Measurements from ENCODE around the gene LRRC8E.
A peak's percentile ranks its signal among the peaks of the same experiment; 100 is the strongest.

The LRRC8E gene

DNA sequence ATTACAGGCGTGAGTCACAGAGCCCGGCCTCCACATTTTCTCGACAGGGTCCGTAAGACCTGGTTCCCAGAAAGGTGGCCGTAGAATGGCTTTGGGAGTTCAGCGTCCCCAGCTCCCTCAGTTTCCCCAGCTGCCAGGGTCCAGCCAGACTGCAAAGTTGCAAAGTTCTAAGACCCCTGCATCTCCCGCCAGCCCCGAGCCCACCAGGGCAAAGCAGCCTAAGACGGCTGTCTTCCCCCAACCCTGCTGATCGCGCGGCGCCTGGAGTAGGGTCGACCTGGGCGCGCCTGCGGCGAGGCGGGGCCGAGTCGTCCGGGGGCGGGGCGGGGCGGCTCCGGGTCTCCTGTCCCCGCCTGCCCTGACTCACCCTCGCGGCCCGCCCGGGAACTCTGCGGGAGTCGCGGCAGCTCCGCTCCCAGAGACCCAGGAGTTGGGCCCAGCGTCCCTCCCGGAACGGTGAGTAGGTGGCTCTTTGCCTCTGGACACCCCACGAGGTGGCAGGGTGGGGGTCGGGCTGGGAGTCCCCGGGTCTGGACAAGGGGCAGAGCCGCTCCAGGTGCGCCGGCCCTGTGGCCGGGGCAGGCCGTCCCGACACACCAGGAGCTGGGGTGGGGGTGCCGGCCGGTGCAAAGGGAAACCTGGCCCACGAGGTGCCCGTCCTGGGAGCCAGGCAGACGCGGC is at the start of gene LRRC8E:
LRRC8E (plus strand) TSS at position 366 of the 681 bp plus-strand sequence. CDS start 7,094 bp downstream, outside the sequence.
- DNase-seq (ENCODE audit: low spot score), result peak; percentile 87

DNA sequence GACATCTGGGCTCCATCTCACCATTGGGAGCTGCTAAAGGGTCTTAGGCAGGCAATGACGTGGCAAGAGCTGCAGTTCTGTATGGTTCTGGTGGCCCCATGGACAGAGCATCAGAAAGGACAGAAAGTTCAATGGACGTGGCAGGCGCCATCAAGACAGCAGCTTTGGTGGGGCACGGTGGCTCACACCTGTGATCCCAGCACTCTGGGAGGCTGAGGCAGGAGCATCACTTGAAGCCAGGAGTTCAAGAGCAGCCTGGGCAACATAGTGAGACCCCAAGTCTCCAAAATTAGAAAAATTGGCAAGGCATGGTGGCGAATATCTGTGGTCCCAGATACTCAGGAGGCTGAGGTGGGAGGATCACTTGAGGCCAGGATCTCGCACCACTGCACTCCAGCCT is 48.8 kb upstream of the LRRC8E start:
- DNase-seq (ENCODE audit: low spot score), result no peak

DNA sequence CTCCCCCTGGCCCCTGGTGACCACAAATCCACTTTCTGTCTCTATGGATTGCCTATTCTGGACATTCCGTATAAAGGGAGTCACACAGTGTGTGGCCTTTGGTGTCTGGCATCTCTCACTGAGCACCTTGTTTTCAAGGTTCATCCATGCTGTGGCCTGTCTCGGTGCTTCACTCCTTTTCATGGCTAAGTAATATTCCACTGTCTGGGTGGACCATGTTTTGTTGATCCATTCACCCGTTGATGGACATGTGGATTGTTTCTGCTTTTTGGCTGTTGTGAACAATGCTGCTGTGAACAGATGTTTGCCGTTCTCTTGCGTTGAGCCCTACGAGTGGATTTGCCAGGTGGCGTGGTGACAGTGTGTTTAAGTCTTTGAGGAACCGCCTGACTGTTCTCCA is 47.7 kb upstream of the LRRC8E start:
- no peak for DNase-seq (ENCODE audit: low spot score)

DNA sequence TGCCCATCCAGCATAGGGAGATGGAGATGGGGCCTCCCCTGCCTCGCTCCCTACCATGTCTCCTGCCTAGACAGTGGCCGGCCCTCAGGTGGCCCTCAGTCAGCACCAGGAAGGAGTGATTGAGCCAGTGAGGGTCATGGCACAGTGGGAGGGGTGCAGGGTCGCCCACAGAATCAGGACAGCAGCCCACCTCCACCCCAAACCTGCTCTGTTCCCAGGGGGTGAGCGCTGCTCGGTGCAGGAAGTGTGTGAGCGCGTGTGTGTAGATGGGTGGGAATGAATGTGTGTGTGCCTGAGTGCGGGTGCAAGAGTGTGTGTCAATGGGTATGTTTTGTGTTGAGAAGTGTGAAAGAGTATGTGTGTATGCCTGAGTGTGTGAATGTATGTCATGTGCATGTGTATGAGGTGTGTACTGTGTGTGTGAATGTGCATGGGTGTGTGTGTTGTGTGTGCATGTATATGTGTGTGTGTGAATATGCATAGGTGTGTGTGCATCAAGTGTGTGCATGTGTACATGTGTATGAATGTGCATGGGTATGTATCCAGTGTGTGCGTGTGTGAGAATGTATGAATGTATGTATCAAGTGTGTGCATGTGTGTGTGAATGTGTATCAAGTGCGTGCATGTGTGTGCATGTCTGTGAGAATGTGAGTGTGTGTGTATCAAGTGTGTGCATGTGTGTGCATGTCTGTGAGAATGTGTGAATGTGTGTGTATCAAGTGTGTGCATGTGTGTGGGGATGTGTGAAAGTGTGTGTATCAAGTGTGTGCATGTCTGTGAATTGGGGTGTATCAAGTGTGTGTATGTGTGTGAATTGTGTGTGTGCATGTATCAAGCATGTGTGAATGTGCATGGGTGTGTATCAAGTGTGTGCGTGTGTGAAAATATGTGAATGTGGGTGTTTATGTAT is 46.3 kb upstream of the LRRC8E start:
- DNase-seq (ENCODE audit: low spot score), result no peak

DNA sequence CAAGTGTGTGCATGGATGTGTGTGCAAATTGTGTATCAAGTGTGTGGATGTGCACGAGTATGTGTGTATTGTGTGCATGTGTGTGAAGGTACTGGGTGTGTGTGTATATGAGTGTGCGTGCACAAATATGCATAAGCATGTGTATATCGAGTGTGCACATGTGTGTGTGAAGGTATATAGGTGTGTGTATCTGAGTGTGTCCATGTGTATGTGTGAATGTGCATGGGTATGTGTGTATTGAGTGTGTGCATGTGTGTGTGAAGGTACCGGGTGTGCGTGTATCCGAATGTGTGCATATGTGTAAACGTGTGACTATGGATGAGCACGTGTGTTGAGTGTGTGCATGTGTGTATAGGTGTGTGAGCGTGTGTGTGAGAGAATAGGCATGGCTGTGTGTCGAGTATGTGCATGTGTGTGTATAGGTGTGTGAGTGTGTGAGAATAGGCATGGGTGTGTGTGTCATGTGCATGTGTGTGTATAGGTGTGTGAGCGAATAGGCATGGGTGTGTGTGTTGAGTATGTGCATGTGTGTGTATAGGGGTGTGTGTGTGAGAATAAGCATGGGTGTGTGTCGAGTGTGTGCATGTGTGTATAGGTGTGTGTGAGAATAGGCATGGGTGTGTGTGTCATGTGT is 45.5 kb upstream of the LRRC8E start:
- DNase-seq (ENCODE audit: low spot score), result no peak

DNA sequence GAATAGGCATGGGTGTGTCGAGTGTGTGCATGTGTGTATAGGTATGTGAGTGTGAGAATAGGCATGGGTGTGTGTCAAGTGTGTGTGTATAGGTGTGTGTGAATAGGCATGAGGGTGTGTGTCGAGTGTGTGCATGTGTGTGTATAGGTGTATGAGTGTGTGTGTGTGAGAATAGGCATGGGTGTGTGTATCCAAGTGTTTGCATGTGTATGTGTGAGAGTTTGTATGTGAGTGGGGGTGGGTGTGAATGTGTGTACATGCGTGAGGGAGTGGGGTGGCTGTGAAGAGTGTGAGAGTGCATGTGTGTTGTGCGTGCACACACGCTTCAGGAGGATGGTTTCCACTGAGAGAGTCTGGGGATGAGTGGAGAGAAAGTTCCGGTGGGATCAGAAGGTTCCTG is 44.8 kb upstream of the LRRC8E start:
- no peak for DNase-seq (ENCODE audit: low spot score)

DNA sequence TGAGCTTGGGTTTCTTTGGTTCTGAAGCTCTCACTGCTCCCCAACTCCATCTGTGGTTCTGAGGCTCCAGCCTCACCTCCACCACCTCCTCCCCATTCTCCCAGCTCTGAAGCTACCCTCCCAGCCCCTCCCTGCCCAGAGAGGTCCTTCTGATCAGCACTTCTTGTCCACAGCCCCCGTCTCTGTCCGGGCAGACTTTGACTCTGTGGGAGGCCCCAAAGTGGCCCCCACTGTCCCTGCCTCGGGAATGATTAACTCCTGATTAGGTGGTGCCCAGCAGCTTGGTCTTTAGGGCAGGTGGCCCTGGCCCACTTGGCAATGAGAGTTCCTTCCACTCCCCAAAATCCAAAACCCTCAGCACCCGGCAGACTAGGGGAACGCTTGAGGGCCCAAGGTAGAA is 43.9 kb upstream of the LRRC8E start:
- DNase-seq (ENCODE audit: low spot score), result no peak

DNA sequence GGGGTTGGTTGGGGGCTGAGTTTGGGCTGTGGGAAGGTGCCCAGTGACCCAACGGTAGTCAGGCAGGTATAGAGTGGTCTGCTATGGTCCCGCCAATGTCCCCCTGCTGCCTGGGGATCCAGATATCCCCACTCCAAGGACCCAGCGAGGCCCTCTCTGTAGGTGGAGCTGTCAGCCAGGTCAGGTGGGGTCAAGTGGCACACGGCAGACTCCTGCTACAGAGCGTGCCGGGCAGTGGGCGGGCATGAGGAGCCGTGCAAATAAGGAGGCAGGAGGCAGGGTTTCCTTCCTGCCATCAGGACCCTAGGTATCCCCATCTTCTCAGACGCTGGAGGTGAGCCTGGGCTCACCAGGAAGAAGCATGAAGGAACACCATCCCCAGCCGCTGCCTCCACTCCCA is 43.4 kb upstream of the LRRC8E start:
- DNase-seq (ENCODE audit: low spot score), result no peak

DNA sequence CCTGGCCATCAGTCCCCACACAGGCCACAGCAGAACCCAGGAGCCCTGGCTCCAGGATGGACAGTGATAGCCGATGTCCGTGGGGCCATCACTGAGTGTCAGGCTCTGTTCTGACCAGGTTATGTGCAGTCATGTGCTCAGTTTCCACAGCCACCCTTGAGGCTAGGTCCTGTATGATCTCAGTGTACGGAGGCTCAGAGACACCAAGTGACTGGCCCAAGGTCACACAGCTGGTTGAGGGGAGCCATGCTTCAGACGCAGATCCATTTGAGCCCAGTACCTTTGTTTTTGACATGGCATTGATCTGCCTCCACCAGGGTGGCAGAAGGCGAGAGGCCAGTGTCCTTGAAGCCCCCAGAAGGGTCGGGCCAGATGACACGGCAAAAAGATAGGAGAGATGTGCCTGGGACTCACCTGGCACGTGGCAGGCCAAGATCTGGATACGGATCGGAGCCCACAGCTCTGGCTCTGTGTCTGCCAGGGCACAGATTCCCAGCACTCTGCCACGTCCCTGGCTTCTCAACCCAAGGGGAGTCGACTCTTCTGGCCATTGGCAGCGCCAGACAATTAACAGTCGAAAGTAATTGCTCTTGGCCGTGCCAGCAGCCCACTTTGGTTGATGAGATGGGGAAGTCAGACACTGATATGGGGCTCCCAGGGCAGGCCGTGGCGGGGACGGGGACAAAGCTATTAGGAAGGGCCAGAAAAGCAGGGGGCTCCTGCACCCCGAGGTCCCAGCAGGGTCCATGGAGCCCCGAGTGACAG is 42.7 kb upstream of the LRRC8E start:
- no peak for DNase-seq (ENCODE audit: low spot score)

DNA sequence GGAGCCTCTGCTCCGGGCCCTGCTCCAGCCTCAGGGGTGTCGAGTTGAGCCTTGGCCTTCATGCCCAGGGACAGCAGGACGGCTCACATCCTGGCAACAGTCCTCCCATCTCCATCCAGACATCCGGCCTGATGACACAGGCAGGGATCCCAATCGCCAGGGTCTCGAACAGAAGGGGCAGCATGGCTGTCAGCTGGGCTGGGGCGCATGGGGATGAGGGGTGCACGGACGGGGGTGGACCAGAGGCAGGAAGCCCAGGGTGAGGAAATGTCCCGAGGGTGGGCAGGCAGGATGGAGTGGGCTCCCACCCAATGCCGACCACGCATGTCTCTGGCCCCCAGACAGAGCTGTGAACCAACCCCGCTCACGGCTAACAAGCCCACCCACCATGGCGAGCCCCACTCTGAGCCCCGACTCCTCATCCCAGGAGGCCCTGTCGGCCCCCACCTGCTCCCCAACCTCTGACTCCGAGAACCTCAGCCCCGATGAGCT is 42.1 kb upstream of the LRRC8E start:
- DNase-seq (ENCODE audit: low spot score), result no peak

DNA sequence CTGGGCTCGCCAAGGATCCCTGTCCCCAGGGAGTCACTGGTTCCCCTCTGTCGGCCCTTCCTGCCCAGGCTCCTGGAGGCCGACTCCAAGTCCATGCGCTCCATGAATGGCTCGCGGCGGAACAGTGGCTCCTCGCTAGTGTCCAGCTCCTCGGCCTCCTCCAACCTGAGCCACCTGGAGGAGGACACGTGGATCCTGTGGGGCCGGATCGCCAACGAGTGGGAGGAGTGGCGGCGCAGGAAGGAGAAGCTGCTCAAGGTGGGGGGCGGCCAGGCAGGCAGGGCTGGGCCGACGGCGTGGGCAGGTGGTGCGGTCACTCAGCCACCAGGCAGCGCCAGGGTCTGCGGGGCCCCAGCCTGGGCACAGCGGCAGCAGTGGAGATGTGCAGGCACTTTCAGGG is 40.6 kb upstream of the LRRC8E start:
- no peak for DNase-seq (ENCODE audit: low spot score)

DNA sequence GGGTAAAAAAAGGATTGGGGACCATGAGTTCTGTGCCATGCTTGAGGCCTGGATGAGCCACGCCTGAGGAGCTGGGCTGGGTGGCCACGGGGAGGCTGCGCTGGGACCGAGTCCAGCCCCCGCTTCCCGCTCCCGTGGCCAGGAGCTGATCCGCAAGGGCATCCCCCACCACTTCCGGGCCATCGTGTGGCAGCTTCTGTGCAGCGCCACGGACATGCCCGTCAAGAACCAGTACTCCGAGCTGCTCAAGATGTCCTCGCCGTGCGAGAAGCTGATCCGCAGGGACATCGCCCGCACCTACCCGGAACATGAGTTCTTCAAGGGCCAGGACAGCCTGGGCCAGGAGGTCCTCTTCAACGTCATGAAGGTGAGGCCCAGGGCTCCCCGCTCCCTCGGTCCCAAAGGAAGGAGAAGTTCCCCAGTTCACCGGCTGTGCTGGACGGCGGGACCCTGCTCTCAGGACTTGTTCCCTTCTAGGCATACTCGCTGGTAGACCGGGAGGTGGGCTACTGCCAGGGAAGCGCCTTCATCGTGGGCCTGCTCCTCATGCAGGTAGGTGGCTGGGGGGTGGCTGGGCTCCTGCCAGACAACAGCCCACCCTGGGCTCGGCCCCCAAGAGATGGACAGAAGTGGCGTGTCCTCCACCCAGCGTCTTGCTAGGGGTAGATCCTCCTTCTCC is 39.4 kb upstream of the LRRC8E start:
- DNase-seq (ENCODE audit: low spot score), result no peak

DNA sequence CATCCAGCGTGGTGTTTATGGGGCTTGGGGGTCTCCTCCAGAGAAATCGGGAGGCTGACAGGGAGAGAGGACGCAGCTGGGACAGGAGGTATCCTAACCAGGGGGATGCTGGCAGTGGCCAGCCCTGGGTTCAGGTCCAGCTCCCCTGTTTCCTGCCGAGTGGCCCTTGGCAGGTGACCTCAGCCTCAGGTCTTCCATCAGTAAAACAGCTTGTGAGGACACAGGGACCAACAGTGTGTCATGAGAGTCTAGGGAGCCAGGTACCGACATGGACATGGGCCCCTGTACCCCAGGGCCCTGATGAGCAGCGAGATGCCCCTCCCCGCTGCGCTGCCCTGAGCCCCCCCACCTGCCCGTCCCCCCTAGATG is 38.7 kb upstream of the LRRC8E start:
- no peak for DNase-seq (ENCODE audit: low spot score)

DNA sequence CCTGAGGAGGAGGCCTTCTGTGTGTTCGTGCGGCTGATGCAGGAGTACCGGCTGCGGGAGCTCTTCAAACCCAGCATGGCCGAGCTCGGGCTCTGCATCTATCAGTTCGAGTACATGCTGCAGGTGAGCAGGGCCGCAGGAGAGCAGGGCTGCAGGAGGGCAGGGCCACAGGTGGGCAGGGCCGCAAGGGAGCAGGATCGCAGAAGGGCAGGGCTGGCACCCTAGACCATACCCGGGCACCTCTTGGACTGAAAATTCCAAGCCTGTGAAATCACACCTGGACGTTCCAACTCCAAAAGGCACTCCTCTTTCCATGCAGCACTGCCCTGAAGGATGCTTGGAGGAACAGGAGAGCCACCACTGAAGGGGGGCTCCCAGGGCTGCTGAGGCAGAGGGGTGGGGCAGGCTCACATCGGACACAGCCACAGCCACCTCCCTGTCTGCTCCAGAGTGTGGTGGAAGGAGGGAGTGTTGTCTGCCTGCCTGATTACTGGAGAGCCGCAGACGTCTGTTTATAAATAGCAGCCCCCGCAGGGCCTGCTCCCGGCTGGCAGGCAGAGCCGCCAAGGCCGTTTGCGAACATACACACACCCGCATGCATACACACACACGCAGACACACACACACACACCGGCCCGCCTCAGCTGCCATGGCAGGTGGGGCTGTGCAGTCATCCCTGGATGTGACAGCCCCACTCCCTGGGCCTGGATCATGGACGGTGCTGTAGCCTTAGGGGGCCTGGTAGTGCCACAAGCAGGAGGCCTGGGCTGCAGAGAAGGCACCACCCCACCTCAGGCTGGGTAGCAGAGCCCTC is 38.1 kb upstream of the LRRC8E start:
- DNase-seq (ENCODE audit: low spot score), result peak; percentile 74

DNA sequence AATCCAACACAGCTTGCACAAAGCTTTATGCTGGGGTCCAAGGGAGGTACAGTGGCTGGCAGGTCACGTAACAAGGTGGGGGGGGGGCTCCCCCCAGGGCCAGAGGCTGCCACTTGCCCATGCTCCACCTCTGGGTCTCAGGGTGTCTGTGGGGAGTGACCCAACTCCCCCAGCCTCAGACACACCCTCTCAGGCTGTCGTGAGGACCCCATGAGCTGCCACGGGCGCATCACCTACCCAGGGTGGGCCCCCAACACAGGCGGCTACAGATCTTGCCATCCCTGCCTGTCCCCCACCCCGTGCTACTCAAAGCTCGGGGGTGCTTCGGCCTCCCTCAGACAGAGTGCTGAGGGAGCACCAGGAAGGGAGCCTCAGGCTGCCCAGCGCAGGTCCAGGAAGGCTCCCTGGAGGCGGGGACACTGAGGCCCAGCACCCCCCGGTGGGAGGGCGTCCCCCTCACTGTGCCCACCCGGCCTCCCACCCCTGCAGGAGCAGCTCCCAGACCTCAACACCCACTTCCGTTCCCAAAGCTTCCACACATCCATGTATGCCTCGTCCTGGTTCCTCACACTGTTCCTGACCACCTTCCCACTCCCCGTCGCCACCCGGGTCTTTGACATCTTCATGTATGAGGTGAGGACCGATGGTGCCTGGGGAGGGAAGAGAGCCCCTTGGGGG is 37.2 kb upstream of the LRRC8E start:
- no peak for DNase-seq (ENCODE audit: low spot score)

DNA sequence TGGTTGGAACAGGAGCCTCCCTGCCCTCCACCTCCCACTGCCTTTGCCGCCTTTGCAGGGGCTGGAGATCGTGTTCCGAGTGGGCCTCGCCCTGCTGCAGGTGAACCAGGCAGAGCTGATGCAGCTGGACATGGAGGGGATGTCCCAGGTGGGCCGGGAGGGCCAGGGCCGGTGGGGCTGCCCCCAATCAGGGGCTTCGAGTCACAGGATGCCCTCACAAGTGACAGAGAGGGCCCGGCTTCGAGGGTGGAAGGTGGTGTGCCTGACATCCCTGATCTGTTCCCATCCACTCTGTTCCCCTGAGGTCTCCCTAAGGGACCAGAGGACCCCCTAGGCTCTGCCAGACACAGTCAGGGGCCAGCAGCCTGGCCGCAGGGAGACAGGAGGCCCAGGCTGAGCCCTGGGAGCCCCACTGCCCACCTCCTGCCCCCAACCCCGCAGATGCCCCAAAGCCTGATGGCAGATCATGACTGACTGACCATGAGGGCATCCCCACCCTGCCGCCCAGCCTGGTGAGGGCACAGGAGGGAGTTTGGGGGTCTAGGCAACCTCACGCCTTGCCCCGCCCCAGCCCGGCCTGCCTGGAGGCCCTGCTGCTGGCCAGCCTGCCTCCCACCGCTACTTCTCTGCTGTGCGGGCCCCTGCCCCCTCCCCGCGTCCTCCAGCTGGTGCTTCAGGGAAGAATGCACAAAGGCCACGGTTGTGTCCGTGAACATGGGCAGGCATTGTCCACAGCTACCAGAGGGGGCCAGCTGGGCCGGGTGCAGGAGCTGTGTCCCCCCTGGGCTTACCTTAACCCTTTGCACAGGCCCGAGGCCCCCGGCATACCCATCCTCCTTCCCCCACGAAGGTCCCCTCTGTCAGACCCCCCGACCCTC is 36.4 kb upstream of the LRRC8E start:
- no peak for DNase-seq (ENCODE audit: low spot score)

DNA sequence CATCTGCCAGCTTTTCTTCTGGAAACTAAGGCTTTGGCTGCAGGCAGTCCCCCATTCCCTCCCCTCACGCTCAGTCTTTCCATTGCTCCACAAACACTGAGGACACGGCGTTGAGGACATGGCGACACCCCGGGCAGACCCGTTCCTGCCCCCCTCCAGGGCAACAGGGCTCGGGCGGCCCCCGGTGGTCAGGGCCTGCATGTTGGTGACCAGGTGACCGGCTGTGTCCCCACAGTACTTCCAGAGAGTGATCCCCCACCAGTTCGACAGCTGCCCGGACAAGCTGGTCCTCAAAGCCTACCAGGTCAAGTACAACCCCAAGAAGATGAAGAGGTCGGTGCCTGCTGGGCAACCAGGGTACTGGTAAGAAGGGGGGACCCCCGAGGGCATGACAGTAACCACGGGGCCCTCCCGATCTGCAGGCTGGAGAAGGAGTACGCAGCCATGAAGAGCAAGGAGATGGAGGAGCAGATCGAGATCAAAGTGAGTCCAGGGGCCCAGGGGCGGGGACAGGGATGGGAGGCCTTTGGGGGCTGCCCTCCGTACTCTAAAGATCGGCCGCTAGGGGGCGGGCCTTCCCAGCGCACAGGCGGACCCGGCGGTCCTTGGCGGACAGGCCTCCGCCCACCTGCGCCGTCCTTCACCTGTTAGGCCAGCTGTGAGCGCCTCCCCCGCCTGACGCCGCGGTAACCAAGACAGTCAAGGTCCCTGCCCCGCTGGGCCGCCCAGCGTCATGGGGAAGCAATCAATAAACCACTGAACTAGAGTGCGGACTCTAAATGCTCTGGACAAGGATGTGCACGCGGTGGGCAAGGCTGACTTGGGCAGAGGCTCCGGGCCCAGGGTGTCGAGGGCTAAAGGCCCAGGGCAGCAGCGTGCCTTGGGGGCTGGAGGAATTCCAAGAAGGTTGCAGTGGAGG is 35.2 kb upstream of the LRRC8E start:
- peak; percentile 90 for DNase-seq (ENCODE audit: low spot score)

DNA sequence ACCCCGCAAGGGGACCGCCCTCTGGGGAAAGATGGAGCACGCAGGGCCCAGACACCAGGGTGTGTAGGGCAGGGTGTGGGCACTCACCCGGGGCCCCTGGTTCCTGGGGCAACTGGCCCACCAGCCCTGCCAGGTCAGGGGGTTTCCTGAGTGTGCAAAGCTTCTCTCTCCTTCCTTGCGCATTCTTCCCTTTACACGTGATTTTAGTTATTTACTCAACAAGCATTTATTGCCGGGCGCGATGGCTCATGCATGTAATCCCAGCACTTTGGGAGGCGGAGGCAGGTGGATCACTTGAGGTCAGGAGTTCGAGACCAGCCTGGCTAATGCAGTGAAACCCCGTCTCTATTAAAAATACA is 34.6 kb upstream of the LRRC8E start:
- DNase-seq (ENCODE audit: low spot score), result no peak
